Cerebellar nuclear complex (tissue), 1 donor: ENCODE results near the gene PAQR3.

Experiments
- DNase-seq, 2 experiments: peaks; one replicate each; lab custom pipeline; 2025; lab: John Stamatoyannopoulos, UW

PAQR3 gene, protein sequence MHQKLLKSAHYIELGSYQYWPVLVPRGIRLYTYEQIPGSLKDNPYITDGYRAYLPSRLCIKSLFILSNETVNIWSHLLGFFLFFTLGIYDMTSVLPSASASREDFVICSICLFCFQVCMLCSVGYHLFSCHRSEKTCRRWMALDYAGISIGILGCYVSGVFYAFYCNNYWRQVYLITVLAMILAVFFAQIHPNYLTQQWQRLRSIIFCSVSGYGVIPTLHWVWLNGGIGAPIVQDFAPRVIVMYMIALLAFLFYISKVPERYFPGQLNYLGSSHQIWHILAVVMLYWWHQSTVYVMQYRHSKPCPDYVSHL

GRCh38 chr4:78938868-78939666 is at the start of gene PAQR3:
TSS of gene PAQR3 (minus strand) at chr4:78939438. CDS start at chr4:78939224, 214 bp downstream.
- peak; percentile 4 to 15 for DNase-seq

DNA sequence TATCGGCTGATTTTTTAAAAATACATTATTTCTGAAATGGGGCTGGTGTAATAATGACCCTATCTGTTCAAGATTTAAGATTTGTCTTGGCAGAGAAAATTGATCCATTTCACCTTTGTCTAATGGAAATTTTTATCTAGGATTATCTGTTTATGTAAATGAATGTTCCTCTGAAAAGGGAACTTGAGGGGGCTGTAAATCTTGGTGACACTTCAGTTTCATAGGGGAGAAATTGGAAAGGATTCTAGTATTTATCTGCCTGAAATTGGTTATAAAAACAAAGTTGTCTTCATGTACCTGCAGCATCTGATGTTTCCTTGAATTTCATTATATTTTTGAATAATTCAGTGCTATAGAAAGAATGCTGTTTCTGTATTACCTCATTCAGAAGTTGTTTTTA is 48.4 kb upstream of the PAQR3 start:
- DNase-seq = no peak

DNA sequence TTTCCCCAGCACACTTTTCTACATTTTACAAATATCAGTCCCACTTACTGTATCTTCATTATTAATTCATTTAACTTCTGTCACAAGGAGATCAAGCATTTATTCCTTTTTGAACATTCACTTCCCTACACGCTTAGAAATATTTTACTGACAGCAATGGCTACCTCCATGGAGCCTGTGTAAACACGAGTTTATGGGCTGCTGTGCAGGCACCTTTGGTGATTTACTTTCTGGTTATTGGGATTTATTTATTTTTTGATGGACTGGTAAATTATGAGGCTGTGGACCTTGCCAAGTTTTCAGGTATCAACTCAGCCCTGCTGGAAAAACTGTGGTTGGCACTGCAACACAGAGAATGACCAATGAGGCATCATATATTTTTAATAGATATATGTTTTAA is 45.4 kb upstream of the PAQR3 start:
- no peak for DNase-seq

- no peak for DNase-seq
Observed at GRCh38 chr4:78975865-78976264, 36.6 kb upstream of the PAQR3 start.

GRCh38 chr4:78971776-78972175 is 32.5 kb upstream of the PAQR3 start:
- DNase-seq = no peak

- no peak for DNase-seq
Observed at GRCh38 chr4:78971326-78971725, 32.1 kb upstream of the PAQR3 start.

DNA sequence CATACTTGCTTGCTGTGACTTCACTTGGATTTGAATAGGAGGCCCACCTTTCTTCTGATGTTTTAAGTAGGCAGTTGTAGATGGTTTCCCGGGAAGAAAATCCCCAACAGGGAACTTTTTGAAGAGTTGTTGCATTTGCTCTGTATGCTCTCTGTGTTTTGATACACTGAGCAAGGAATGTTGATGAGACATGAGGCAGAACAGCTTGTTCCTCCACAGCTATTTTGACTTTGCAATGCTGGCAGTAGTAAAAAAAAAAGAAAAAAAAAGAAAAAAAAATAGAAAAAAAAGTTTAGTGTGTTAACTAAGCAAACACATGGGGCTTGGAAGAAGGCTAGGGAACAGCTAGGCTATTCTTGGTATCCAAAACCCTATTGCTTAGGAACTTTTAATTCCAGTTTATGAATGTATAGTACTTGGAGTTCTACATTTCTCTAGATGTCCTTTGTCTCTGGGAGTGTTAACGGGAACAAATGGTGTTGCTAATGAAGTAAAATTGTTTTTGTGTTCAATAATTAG is 23.4 kb upstream of the PAQR3 start:
- DNase-seq = no peak

- DNase-seq = no peak
Observed at GRCh38 chr4:78960926-78961325, 21.7 kb upstream of the PAQR3 start.

GRCh38 chr4:78956975-78957374 is 17.7 kb upstream of the PAQR3 start:
- DNase-seq = no peak

GRCh38 chr4:78953769-78954666 is 14.8 kb upstream of the PAQR3 start:
- no peak for DNase-seq

DNA sequence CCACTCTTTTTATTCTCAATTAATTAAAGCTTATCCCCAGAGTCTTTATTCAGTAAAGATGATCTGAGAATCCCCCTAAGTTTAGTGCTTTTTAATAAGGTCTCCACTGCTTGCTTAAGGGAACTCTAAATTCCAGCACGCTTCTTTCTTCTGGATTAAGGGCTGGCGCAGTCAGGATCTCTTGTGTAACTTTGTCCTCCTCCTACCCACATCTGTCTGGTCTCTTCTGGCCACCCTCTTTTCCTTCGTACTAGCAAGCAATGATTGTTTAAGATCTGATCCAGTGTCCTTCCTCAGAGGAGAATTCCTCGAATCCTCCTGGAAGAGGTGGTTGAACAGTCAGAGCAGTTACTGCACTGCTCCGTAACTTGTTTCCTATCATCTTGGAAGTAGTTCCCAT is 14.0 kb upstream of the PAQR3 start:
- no peak for DNase-seq

- DNase-seq = peak in 1 of 2 experiments; percentile 50
Observed at GRCh38 chr4:78951862-78952472, 12.7 kb upstream of the PAQR3 start.

- DNase-seq = no peak
Observed at GRCh38 chr4:78949735-78950134, 10.5 kb upstream of the PAQR3 start.

DNA sequence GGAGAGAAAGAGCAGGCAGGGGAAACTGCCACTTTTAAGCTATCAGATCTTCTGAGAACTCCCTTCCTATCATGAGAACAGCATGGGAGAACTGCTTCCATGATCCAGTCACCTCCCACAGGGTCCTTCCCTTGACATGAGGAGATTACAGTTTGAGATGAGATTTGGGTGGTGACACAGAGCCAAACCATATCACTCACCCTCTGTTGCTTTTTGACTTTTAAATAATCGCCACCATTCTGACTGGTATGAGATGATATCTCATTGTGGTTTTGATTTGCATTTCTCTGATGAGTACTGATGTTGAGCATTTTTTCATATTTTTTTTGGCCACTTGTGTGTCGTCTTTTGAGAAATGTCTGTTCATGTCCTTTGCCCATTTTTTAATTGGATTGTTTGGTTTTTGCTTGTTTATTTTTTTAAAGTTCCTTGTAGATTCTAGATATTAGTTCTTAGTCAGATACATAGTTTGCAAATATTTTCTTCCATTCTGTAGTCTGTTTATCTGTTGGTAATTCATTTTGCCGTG is 6.5 kb upstream of the PAQR3 start:
- DNase-seq = no peak

- no peak for DNase-seq
Observed at GRCh38 chr4:78944381-78944780, 5.1 kb upstream of the PAQR3 start.

DNA sequence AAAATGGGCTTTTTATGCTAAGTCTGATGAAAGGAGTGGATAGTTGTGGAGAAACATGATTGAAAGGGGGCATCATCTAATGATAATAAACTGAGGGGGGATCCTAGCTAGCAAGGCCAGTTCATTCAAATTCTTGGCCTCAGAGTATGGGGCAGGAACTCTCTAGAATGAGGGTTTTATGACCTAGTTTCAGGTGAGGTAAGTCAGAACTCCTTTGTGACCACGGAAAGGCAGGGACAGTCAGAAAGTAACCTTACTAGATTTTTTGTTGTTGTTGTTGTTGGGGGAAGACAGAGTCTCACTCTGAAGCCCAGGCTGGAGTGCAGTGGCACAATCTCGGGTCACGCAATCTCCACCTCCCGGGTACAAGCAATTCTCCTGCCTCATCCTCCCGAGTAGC is 1.5 kb upstream of the PAQR3 start:
- no peak for DNase-seq

DNA sequence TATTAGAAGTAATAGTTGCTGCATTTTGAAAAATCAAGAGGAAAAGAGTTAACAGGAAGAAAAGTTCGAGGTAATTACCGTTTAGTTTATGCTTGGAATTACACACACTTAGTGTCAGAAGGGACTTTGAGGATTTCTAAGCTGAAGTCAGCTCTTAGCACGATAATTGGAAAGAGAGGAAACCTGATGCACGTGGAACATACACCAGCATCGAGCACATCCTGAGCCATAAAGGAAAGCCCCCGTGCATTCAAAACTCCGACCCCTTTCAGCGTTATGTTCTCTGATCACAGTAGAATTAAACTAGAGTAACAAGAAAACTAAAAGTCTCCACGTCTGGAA is 400 bp upstream of the PAQR3 start:
- DNase-seq = no peak

- DNase-seq = no peak
Observed at GRCh38 chr4:78938474-78938867, 767 bp downstream of the PAQR3 start.

- DNase-seq = no peak
Observed at GRCh38 chr4:78937837-78938236, 1.4 kb downstream of the PAQR3 start.

- DNase-seq = no peak
Observed at GRCh38 chr4:78936989-78937388, 2.2 kb downstream of the PAQR3 start.

GRCh38 chr4:78930016-78930629 is 9.1 kb downstream of the PAQR3 start:
- no peak for DNase-seq
